CD4-positive, alpha-beta T cell treated with Interleukin-1 beta for 1 hour (primary cell): ENCODE results near the gene PPIP5K2.
"Not testable (repeated sequence)": the region's sequence is repeated elsewhere in the genome, so short reads cannot be mapped to it uniquely, and the experiment has no call there.

ENCODE experiments used
- DNase-seq, 2 donors: peaks; one replicate each; pipeline ENCODE4 v3.0.0-alpha.2; 2020 to 2022

Gene PPIP5K2

DNA sequence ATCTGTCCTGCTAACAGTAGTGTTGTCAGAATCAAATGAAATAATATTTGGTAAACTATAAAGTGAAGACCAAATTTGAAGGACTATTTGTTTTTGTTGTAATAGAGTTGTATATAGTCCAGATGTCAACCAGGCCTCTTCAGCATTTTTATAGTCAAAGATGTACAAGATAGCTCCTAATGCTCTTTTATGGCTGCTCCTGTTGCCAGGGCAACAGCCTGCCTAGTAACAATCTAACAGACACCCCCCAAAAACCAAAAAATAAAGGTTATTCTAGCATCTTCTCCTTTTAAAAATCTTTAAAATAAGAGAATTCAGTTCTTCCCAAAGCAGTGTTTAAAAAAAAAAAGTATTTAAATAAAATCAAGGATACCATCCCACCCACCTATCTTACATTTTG is 89.0 kb downstream of the PPIP5K2 start:
- no peak for DNase-seq

DNA sequence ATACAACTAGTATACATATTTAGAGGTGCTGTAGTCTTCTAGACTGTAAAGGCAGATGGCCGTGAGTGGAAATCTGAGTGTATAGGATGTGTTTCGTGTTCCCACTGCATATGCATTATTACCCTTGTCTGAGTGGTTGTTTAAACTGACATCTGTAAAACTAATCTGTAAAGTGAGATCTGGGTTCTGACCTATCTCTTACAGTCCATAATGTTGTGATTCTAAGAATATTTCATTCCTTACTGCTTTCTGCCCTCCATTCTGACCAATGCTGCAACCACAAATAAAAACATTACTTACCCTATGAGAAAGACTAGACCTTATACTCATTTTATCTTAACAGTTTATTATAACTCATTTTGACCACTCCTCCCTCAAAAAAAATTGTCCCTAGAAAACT is 90.9 kb downstream of the PPIP5K2 start:
- DNase-seq, result no peak

DNA sequence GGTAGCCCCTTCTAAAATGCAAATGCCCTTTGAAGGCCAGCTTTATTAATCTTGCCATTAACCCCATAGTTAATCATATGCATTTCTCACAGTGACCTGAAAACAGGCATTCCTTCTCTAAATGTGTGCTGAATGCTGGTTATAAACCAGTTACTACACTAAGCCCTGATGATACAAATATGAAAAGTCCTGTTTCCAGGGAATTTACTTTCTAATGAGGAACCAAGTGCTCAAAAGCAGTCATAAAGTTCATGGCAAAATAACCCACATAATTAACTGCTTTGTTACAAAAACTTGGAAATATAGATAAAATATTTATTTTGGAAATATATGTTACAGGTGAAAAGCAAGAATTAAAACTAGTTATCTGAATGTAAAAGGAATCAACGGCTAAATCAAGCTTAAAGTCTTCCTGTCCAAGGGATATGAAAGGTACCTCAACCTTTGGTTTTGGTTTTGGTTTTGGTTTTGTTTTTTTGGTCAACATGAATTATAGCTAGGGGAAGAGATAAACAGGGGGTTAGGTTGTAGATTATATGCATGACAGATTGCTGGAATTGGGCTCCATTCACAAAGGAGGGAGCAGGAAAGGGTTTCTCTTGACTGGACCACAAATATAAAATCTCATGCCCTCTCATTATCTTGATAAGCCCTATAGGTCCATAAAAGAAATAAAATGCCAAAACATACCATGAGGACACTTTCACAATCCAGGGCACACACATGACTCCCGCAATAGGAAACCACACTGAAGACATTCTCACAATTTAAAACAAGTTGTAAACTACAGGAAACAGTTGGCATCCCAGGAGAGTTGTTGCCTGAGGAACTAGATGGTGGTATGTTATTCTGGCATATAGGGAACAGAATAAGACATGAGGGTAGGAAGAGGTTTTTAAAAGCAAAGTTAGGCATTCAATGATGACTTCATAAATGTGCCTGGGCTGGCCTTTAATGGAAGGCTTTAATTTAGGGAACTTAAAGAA is 91.8 kb downstream of the PPIP5K2 start:
- DNase-seq, result peak in 1 of 2 donors; percentile 10

- no peak for DNase-seq
Measured at GRCh38 chr5:103216137-103216536, 96.0 kb downstream of the PPIP5K2 start.

- no peak for DNase-seq
Measured at GRCh38 chr5:103216697-103217096, 96.6 kb downstream of the PPIP5K2 start.

GRCh38 chr5:103217101-103217500 is 97.0 kb downstream of the PPIP5K2 start:
- DNase-seq, result no peak

GRCh38 chr5:103218164-103218563 is 98.1 kb downstream of the PPIP5K2 start:
- DNase-seq, result no peak

GRCh38 chr5:103219074-103219473 is 99.0 kb downstream of the PPIP5K2 start:
- not testable (repeated sequence) for DNase-seq

DNA sequence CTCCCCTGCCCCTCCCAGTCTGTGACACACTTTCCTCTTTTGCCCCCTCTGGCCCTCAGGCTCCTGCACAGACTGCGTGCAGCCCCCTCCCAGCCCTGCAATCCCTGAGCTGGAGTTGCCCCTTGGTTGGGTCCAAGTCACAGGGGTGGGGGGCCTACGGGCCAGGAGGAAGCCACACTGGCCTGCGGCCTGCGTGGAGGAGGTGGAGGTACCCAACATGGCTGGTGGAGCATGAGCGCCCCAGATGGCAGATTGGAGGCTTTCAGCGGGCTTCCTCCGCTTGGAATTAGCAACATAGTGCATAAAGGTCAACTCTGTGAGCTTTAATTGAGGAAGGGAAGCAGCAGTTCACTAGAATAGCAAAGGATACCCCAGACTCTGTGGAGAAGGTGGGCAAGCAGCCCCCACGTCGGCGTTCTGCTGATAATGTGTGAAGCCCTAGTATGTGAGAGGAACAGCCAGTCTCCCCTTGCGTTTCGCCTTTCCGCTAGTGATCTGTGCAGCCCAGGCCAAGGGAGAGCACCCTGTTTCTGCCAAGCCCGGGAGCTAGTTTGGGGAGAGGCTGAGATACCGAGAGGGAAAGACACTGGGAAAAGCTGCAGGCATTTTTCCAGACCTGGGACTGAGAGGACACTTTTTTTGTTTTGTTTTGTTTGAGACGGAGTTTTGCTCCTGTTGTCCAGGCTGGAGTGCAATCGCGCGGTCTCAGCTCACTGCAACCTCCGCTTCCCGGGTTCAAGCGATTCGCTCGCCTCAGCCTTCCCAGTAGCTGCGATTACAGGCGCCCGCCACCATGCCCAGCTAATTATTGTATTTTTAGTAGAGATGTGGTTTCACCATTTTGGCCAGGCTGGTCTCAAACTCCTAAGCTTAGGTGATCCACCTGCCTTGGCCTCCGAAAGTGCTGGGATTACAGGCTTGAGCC is 103.2 kb downstream of the PPIP5K2 start:
- no peak for DNase-seq

DNA sequence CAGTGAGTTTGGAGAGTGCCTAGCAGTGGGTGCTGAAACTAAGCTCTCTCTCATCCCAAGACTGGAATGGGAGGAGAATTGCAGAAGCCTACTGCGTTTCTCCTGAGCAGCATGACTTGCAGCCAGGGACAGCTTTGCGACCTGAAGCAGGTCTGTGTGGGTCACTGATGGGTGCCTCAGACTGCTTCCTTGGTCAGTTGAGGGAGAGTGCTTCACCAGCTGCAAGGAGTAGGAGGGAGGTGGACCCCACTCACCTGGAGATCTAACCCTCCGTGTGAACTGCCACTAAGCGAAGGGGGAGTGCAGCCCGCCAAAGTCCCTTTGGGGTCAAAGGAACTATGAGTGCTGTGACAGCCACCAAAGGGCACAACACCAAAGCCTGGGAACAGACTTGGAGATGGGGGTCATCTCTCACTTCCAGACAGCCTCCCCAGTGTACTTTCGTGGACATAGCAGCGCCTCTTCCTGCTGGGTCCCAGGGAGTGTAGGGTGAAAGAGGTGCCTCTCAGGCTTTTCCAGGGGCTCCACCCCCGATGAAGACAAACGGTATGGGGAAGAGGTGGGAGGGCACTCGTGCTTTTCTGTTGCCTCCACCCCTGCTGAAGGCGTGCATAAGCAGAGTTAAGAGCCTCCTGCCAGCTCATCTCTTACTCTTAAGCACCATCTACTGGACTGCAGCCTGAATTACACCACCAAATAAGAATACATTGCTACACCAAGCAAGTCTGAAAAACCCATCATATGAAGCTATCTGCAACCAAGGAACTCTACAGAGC is 104.2 kb downstream of the PPIP5K2 start:
- peak; percentile 35 to 53 for DNase-seq

- DNase-seq, result no peak
Measured at GRCh38 chr5:103224894-103225246, 104.8 kb downstream of the PPIP5K2 start.

DNA sequence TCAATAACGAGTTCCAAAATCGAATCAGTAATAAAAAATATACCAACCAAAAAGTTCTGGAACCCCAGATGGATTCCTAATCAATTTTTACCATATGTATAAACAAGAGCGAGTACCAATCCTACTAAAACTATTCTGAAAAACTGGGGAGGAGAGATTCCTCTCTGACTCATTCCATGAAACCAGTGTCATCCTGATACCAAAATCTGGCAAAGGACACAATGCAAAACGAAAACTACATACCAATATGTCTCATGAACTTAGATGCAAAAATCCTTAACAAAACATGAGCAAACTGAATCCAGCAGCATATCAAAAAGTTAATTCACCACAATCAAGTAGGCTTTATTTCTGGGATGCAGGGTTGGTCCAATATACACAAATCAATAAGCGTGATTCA is 108.0 kb downstream of the PPIP5K2 start:
- no peak for DNase-seq

DNA sequence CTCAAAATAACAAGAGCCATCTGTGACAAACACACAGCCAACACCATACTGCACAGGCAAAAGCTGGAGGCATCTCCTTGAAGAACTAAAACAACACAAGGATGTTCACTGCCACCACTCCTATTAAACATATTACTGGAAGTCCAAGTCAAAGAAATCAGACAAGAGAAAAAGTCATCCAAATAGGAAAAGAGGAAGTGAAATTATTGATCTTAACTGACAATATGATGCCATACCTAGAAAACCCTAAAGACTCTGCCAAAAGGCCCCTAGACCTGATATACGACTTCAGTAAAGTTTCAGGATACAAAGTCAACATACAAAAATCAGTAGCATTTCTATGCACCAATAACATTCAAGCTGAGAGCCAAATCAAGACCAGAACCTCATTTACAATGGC is 108.5 kb downstream of the PPIP5K2 start:
- no peak for DNase-seq

- DNase-seq, result peak in 1 of 2 donors; percentile 42
Measured at GRCh38 chr5:103232393-103232999, 112.4 kb downstream of the PPIP5K2 start.

DNA sequence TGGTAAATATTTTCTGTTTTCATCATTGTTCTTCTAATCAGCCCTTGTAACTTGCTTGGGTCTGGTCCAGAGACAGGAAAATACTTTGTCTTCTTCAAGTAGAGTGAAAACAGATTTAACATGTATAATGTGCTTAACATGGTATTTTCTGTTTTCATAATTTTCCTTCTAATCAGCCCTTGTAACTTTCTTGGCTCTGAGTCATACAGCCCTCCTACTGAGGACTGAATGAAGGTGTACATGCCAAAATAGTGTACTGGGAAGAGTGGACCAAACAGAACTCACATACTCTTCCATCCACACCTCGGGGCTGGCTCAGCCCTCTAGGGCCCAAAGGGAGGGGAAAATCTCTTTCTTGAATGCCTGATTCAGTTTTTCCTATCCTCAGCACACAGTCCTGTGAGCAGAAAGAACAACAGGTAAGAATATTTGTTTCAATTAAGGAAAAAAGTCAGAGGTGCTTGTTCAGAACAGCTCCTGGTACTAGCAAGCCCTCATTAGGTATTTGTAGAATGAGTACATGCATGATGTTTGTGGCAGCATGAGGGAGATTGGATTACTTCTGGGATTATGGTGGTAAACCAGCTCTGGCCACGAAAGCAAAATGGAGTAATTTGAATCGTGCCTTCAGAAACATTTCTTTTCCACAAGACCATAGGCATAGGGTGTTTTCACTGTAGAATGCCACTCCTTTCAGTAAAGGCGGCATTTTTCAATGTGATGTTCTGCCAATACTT is 114.3 kb downstream of the PPIP5K2 start:
- no peak for DNase-seq

DNA sequence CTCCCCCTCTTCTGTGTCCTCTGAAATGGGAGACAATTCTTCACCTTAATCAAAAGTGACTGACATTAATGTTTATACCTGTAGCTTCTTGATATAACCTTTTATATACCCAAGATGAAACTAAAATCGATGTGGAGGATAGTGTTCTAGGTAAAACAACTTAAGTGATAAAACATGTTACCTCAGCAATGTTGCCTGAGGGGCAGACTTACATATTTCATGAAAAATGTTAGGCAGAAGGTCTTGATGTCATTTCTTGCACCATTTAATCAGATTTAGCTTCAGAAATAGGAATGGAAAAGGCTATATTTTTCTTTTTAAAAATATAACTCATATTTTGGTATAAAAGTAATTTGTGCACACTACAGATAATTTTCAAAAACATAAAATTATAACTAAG is 115.8 kb downstream of the PPIP5K2 start:
- DNase-seq, result no peak

DNA sequence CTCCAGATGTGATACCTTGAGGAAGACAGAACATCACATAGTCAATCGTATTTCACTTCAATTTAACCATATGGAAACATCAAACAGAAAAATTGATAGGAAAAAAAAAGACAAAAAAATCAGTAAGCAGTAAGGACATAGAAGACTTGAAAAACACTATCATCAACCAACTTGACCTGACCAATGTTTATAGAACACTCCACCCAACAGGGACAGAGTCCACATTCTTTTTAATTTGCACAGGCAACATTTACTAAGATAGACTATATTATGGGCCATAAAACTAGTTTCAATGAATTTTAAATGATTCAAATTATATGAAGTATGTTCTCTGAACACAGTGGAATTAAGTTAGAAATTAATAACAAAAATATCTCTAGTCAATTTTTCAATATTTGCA is 117.7 kb downstream of the PPIP5K2 start:
- no peak for DNase-seq

DNA sequence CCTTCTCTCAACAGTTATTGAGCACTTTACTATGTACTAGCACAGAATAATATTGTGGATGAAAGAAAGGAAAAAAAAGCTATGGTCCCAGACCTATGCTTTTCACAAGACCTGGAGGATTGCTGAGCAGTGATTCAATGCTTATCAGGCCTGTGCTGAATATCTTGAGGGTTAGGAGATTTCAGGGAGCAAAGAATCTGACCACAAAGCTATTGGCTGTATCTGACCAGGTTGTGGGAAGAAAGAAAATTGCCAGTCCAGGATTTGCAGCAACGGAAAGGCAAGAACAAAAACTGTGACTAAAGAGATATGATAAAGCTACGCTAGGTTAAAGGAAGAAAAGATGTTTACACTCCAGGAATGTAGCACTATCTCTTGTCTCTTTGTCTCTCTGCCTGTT is 123.6 kb downstream of the PPIP5K2 start:
- no peak for DNase-seq

GRCh38 chr5:103244398-103244797 is 124.3 kb downstream of the PPIP5K2 start:
- no peak for DNase-seq

- peak in 1 of 2 donors; percentile 4 for DNase-seq
Measured at GRCh38 chr5:103245761-103246160, 125.7 kb downstream of the PPIP5K2 start.

- no peak for DNase-seq
Measured at GRCh38 chr5:103247118-103247517, 127.0 kb downstream of the PPIP5K2 start.

DNA sequence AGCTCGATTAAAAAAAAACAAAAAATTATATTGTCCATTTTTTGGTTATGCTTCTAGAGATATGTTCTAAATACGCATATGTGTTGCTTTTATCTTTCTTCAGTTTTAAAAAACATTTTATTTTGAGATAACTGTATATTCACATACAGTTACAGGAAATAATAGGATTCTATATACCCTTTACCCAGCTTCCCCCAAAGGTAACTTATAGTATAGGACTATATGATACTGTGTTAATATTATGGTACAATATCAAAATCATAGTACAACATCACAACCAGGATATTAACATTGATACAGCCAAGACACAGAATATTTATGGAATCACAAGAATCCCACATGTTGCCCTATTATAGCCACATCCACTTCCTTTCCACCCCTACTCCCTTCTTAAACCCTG is 129.0 kb downstream of the PPIP5K2 start:
- no peak for DNase-seq
